ENCODE results near the gene RFX7. TPM values are rescaled to one million over a fixed set of nuclear protein-coding genes. Genes with fewer than 3 reads are reported as not detected.

The RFX7 gene
- total and polyA plus RNA-seq, 2 of the 4 experiments (the other 2 are of a cell fraction) = 4.1 to 10.6 TPM

- WGBS, 2 experiments (ENCODE audit: extremely low coverage in 2 of 2, insufficient read length in 1 of 2) = 100% methylated on average over 1 of the region's 6 CpGs; no CpG with 5 or more reads in 1 of the 2 experiments
- dilution Hi-C loops (cut with HindIII; ENCODE audit: low sequenced_read_pairs, unreplicated experiment) (no loop called here), in situ Hi-C loops (cut with MboI; ENCODE audit: low sequenced_read_pairs) (no loop called here), intact Hi-C loops (cut with micrococcal nuclease) (no loop called here)
- Histone ChIP-seq H3K9me3 (ENCODE audit: control insufficient read depth, insufficient read depth, low read length) (0 out of 2 replicates have a peak, but pooled peaks cover 2% of the 10 kb centered on the region), H3K4ac (ENCODE audit: low read depth, low read length) (no peak overlapping the region), H3K27ac (ENCODE audit: insufficient read depth, low read length) (no peak overlapping the region), H2BK20ac (ENCODE audit: low read depth, low read length) (no peak overlapping the region), H2AK5ac (ENCODE audit: low read depth, low read length) (no peak overlapping the region), H3K9ac (ENCODE audit: low read depth, low read length) (no peak overlapping the region), H2BK15ac (ENCODE audit: low read depth, low read length) (no peak overlapping the region), H3K4me3 (ENCODE audit: insufficient read depth, low read depth, low read length) (no peak overlapping the region), H2BK120ac (ENCODE audit: low read depth, low read length) (no peak overlapping the region), H4K20me1 (ENCODE audit: insufficient read depth, low read length) (peaks cover 23% of the 10 kb centered on the region), H3K4me1 (ENCODE audit: control insufficient read depth, insufficient read depth, low read length) (0 out of 2 replicates have a peak, but pooled peaks cover 3% of the 10 kb centered on the region), H3K79me1 (ENCODE audit: low read depth in 1 of 2, low read length in 2 of 2) (peaks cover 22 to 44% of the 10 kb centered on the region in 2 experiments), H3K9me1 (ENCODE audit: insufficient read depth, low read length) (0 out of 2 replicates have a peak, but pooled peaks cover 2% of the 10 kb centered on the region), H3K36me3 (ENCODE audit: control insufficient read depth, insufficient read depth, low read length) (no peaks in the 10 kb centered on the region), H3K56ac (ENCODE audit: extremely low read depth, insufficient read depth, low read length) (no peak overlapping the region), H4K8ac (ENCODE audit: low read depth in 2 of 2, low read length in 2 of 2) (no peak overlapping the region), H2AFZ (replicated peaks; ENCODE audit: low read length, poor library complexity) (no peak overlapping the region), H3K4me2 (ENCODE audit: low read depth, low read length) (no peak overlapping the region), H3K27me3 (ENCODE audit: control insufficient read depth, insufficient read depth, low read length) (no peaks in the 10 kb centered on the region), H3K23ac (ENCODE audit: low read depth, low read length) (no peak overlapping the region), H2AK9ac (replicated peaks; ENCODE audit: low read depth, low read length, poor library complexity) (no peak overlapping the region), H4K5ac (ENCODE audit: low read depth, low read length) (no peak overlapping the region), H3K18ac (ENCODE audit: low read depth, low read length) (no peak overlapping the region), H2BK5ac (ENCODE audit: low read depth, low read length, poor library complexity, severe bottlenecking) (no peak overlapping the region), H3K14ac (replicated peaks; ENCODE audit: low read depth, low read length) (no peak overlapping the region), H4K91ac (ENCODE audit: insufficient read depth, low read depth, low read length) (no peak overlapping the region)
- DNase-seq = no peak
- no TSS peak for BruUV-seq (replicated peaks)
- POLR2A ChIA-PET (ENCODE audit: unreplicated experiment) = no interaction called here
- ATAC-seq (ENCODE audit: low read depth) = no peak
- TF ChIP-seq MXI1 (IDR thresholded peaks at IDR 0.05; ENCODE audit: borderline replicate concordance, low read depth, low read length) (no peak), CEBPB (IDR thresholded peaks at IDR 0.05; ENCODE audit: low read depth, low read length) (no peak), BHLHE40 (IDR thresholded peaks at IDR 0.05; ENCODE audit: low read depth, low read length) (no peak), NFE2L2 (IDR thresholded peaks at IDR 0.05; ENCODE audit: low read depth, low read length) (no peak), POLR2A (IDR thresholded peaks at IDR 0.05; ENCODE audit: low read depth, low read length) (no peak), RAD21 (IDR thresholded peaks at IDR 0.05; ENCODE audit: low read length) (no peak), MAFK (IDR thresholded peaks at IDR 0.05; ENCODE audit: low read depth, low read length) (no peak), RCOR1 (IDR thresholded peaks at IDR 0.05; ENCODE audit: insufficient replicate concordance, low read length) (no peak), CTCF (conservative IDR thresholded peaks at IDR 0.05; ENCODE audit: low read depth, low read length) (no peak), FOS (IDR thresholded peaks at IDR 0.05; ENCODE audit: low read depth, low read length) (no peak), MAZ (IDR thresholded peaks at IDR 0.05; ENCODE audit: borderline replicate concordance, low read depth, low read length) (no peak), CHD1 (IDR thresholded peaks at IDR 0.05; ENCODE audit: low read depth, low read length) (no peak), ELK1 (IDR thresholded peaks at IDR 0.05; ENCODE audit: borderline replicate concordance, low read depth, low read length) (no peak), SMC3 (IDR thresholded peaks at IDR 0.05; ENCODE audit: low read depth, low read length) (no peak), RFX5 (IDR thresholded peaks at IDR 0.05; ENCODE audit: low read depth, low read length) (no peak)
- TF ChIP-seq, protein P1, sequence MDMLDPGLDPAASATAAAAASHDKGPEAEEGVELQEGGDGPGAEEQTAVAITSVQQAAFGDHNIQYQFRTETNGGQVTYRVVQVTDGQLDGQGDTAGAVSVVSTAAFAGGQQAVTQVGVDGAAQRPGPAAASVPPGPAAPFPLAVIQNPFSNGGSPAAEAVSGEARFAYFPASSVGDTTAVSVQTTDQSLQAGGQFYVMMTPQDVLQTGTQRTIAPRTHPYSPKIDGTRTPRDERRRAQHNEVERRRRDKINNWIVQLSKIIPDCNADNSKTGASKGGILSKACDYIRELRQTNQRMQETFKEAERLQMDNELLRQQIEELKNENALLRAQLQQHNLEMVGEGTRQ (IDR thresholded peaks at IDR 0.05; ENCODE audit: low read depth, low read length) = no peak
- CTCF ChIA-PET = interaction anchor here (1.1 kb wide), 1 partner anchor 36 kb away, joined by 4 read pairs; no protein-coding TSS in a partner anchor
Measured at GRCh38 chr15:56150204-56150603, 93.5 kb downstream of the RFX7 start.
